ENCODE measurements around the gene ETFA.

DNA sequence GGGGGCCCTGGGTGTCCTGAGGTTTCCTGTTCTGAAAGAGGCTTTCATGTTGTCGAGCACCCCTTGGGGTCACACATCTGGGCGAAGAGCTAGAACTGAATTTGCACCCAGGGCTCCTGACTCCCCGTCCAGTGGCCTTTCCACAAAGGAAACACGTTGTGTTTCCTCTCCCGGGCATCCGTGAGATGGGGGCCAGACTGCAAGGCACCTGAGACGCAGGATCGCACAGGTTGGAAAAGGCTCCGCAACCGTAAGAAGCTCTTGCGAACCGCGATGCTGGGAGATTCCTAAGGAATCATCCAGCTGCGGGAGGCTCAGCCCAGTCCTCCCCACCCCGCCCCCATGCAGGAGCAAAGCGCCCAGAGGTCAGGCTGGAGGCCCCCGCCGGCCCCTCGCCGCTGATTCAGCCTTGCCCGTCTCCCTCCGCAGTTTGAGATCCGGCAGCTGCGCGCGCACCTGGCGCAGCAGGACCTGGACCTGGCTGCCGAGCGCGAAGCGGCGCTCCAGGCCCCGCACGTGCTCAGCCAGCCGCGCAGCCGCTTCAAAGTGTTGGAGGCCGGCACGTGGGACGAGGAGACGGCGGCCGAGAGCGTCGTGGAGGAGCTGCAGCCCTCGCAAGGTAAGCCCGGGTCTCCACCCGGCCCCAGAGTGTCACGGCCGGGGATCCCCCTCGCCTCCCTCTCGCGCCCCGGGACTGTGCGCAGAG, 119.6 kb downstream of the ETFA start:
- TF ChIP-seq CTCF (conservative IDR thresholded peaks at IDR 0.05 in 1 of 2, IDR thresholded peaks at IDR 0.05 in 1 of 2; ENCODE audit: extremely low read depth in 1 of 2, insufficient read depth in 1 of 2, low read depth in 1 of 2, low read length in 2 of 2) (no peak), EZH2 (IDR thresholded peaks at IDR 0.05; ENCODE audit: borderline replicate concordance, low read length) (no peak)
